ENCODE results near the gene MAPK12. TPM values are rescaled to one million over a fixed set of nuclear protein-coding genes. Genes with fewer than 3 reads are reported as not detected.

Gene MAPK12
- total RNA-seq, 1 donor from 2014 or later: 63.3 TPM

GRCh38 chr22:50272044-50272802, 10.7 kb upstream of the MAPK12 start:
- peaks cover 12% of the 10 kb centered on the region for H3K36me3 Mint-ChIP-seq
- DNase-seq (ENCODE audit: low spot score in 2 of 2, unreplicated experiment in 2 of 2): no peak
- no peaks in the 10 kb centered on the region for H3K9me3 Mint-ChIP-seq
- peaks cover 24% of the 10 kb centered on the region for H3K4me1 Mint-ChIP-seq
- TF ChIP-seq, protein P1, sequence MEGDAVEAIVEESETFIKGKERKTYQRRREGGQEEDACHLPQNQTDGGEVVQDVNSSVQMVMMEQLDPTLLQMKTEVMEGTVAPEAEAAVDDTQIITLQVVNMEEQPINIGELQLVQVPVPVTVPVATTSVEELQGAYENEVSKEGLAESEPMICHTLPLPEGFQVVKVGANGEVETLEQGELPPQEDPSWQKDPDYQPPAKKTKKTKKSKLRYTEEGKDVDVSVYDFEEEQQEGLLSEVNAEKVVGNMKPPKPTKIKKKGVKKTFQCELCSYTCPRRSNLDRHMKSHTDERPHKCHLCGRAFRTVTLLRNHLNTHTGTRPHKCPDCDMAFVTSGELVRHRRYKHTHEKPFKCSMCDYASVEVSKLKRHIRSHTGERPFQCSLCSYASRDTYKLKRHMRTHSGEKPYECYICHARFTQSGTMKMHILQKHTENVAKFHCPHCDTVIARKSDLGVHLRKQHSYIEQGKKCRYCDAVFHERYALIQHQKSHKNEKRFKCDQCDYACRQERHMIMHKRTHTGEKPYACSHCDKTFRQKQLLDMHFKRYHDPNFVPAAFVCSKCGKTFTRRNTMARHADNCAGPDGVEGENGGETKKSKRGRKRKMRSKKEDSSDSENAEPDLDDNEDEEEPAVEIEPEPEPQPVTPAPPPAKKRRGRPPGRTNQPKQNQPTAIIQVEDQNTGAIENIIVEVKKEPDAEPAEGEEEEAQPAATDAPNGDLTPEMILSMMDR (IDR thresholded peaks at IDR 0.05; ENCODE audit: unreplicated experiment): no peak
- H3K4me3 Mint-ChIP-seq: peak overlapping the region; percentile 41
- no peak overlapping the region for H3K27ac Mint-ChIP-seq
- H3K27me3 Mint-ChIP-seq (ENCODE audit: low read depth): peaks cover 18% of the 10 kb centered on the region

- Mint-ChIP-seq H3K4me1 (peaks cover 24% of the 10 kb centered on the region), H3K27me3 (ENCODE audit: low read depth) (peaks cover 18% of the 10 kb centered on the region), H3K36me3 (peaks cover 12% of the 10 kb centered on the region), H3K27ac (no peak overlapping the region), H3K9me3 (no peaks in the 10 kb centered on the region), H3K4me3 (peak overlapping the region; percentile 49)
- TF ChIP-seq, protein P1 (IDR thresholded peaks at IDR 0.05; ENCODE audit: unreplicated experiment): no peak
- peak in 1 of 2 experiments; percentile 51 for DNase-seq (ENCODE audit: low spot score in 2 of 2, unreplicated experiment in 2 of 2)
Observed at GRCh38 chr22:50271519-50271970, 10.1 kb upstream of the MAPK12 start.

- peak; percentile 58 to 79 for DNase-seq (ENCODE audit: low spot score in 2 of 2, unreplicated experiment in 2 of 2)
- peaks cover 24% of the 10 kb centered on the region for H3K4me1 Mint-ChIP-seq
- TF ChIP-seq, protein P1 (IDR thresholded peaks at IDR 0.05; ENCODE audit: unreplicated experiment): no peak
- H3K36me3 Mint-ChIP-seq: peaks cover 12% of the 10 kb centered on the region
- H3K9me3 Mint-ChIP-seq: no peaks in the 10 kb centered on the region
- peaks cover 25% of the 10 kb centered on the region for H3K27me3 Mint-ChIP-seq (ENCODE audit: low read depth)
- H3K4me3 Mint-ChIP-seq: peak overlapping the region; percentile 52
- no peak overlapping the region for H3K27ac Mint-ChIP-seq
Observed at GRCh38 chr22:50270666-50271394, 9.3 kb upstream of the MAPK12 start.

- H3K9me3 Mint-ChIP-seq: no peaks in the 10 kb centered on the region
- peaks cover 25% of the 10 kb centered on the region for H3K27me3 Mint-ChIP-seq (ENCODE audit: low read depth)
- peak within 1 kb of the TSS; percentile 64 for H3K4me3 Mint-ChIP-seq
- H3K4me1 Mint-ChIP-seq: peaks cover 24% of the 10 kb centered on the region
- H3K27ac Mint-ChIP-seq: no peak within 1 kb of the TSS
- no peak for DNase-seq (ENCODE audit: low spot score in 2 of 2, unreplicated experiment in 2 of 2)
- H3K36me3 Mint-ChIP-seq: peaks cover 10% of the 10 kb centered on the region
- TF ChIP-seq, protein P1 (IDR thresholded peaks at IDR 0.05; ENCODE audit: unreplicated experiment): no peak
Observed at GRCh38 chr22:50269970-50270665, 8.6 kb upstream of the MAPK12 start, which contains the start of gene MAPK11. Gene MAPK11, minus strand, starts transcription at chr22:50270380. Its CDS starts 88 bp downstream, at chr22:50270292.

- TF ChIP-seq, protein P1 (IDR thresholded peaks at IDR 0.05; ENCODE audit: unreplicated experiment): no peak
- Mint-ChIP-seq H3K4me1 (peaks cover 21% of the 10 kb centered on the region), H3K36me3 (peaks cover 7% of the 10 kb centered on the region), H3K27me3 (ENCODE audit: low read depth) (peaks cover 25% of the 10 kb centered on the region), H3K9me3 (no peaks in the 10 kb centered on the region), H3K27ac (no peak overlapping the region), H3K4me3 (peak overlapping the region; percentile 64)
- DNase-seq (ENCODE audit: low spot score in 2 of 2, unreplicated experiment in 2 of 2): no peak
Observed at GRCh38 chr22:50269573-50269969, 8.1 kb upstream of the MAPK12 start.
